Spleen (tissue), 7 donors: ENCODE results near the gene TM7SF3.

Experiments used
- POLR2A ChIP-seq, 3 donors: fragments of 450-650 bp; IDR thresholded peaks; one replicate each; pipeline ENCODE4 v1.5.1; 2017; ENCODE audit warnings: antibody characterized with exemption in 3 of 3, mild to moderate bottlenecking in 1 of 3
- TF ChIP-seq, protein P1 (sequence below), 11 experiments: fragments of 200-600 bp in 7 of 11; fragments of 450-650 bp in 4 of 11; sonication (generic) in 4 of 11; IDR thresholded peaks in 8 of 11; conservative IDR thresholded peaks in 3 of 11; 1 replicate in 7 of 11; 2 replicates in 4 of 11; pipeline versions ENCODE4 v1.4.0 to v1.8.0; 2016 to 2021; ENCODE audit warnings: antibody characterized with exemption in 11 of 11, inconsistent platforms in 4 of 11, mild to moderate bottlenecking in 1 of 11
- donor health status: DM: no; HTN: no; CAD: no; lungs with moderate emphysema.
- donor health status: DM: no; HTN: no; CAD: no.
- donor health status: DM: no; HTN: no; CAD: no.

DNA sequence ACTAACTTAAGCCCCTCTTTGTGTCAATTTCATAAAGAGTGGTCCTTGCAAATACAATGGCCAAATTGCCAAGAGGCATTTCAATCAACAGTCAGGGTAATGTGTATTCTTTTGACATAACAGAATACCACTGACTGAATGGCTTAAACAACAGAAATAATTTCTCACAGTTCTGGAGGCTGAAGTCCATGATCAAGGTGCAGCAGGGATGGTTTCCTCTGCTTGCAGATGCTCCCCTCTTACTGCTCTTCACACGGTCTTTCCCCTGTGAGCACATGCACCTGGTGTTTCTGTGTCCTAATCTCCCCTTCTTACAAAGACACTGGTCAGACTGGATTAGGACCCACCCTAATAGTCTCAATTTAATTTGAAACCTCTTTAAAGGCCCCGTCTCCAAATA lies 44.0 kb downstream of the TM7SF3 start:
- TF ChIP-seq, protein P1, sequence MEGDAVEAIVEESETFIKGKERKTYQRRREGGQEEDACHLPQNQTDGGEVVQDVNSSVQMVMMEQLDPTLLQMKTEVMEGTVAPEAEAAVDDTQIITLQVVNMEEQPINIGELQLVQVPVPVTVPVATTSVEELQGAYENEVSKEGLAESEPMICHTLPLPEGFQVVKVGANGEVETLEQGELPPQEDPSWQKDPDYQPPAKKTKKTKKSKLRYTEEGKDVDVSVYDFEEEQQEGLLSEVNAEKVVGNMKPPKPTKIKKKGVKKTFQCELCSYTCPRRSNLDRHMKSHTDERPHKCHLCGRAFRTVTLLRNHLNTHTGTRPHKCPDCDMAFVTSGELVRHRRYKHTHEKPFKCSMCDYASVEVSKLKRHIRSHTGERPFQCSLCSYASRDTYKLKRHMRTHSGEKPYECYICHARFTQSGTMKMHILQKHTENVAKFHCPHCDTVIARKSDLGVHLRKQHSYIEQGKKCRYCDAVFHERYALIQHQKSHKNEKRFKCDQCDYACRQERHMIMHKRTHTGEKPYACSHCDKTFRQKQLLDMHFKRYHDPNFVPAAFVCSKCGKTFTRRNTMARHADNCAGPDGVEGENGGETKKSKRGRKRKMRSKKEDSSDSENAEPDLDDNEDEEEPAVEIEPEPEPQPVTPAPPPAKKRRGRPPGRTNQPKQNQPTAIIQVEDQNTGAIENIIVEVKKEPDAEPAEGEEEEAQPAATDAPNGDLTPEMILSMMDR (IDR thresholded peaks at IDR 0.05 in 8 of 11, conservative IDR thresholded peaks at IDR 0.05 in 3 of 11), result no peak
- TF ChIP-seq POLR2A (IDR thresholded peaks at IDR 0.05), result no peak
